Neuron (in vitro differentiated cells): ENCODE results near the gene RASL12.

Experiments used
- H2AFZ ChIP-seq: one replicate; pipeline ENCODE4 v1.6.1; 2013; ENCODE audit warnings: low read depth, mild to moderate bottlenecking, inconsistent platforms, low read length, moderate library complexity
- H3K27me3 ChIP-seq: one replicate; pipeline ENCODE4 v1.6.1; 2013; ENCODE audit warnings: low read length; ENCODE audit not compliant: insufficient read depth
- H3K36me3 ChIP-seq: one replicate; pipeline ENCODE4 v1.6.1; 2013; ENCODE audit warnings: low read length; ENCODE audit not compliant: insufficient read depth
- H3K4me1 ChIP-seq: one replicate; pipeline ENCODE4 v1.6.1; 2013; ENCODE audit warnings: low read length; ENCODE audit not compliant: insufficient read depth
- H3K4me3 ChIP-seq: 2 replicates; pipeline ENCODE4 v1.5.1; 2013; ENCODE audit warnings: mild to moderate bottlenecking, low read length, moderate library complexity
- H3K9me3 ChIP-seq: one replicate; pipeline ENCODE4 v1.6.1; 2013; ENCODE audit warnings: low read length

RASL12 gene

GRCh38 chr15:65062726-65063125, 5.1 kb downstream of the RASL12 start:
- H3K4me3 ChIP-seq = no peak overlapping the region
- H3K9me3 ChIP-seq = no peaks in the 10 kb centered on the region
- no peak overlapping the region for H2AFZ ChIP-seq
- H3K27me3 ChIP-seq = peaks cover 14% of the 10 kb centered on the region
- H3K4me1 ChIP-seq = no peaks in the 10 kb centered on the region
- H3K36me3 ChIP-seq = no peaks in the 10 kb centered on the region

GRCh38 chr15:65062061-65062460, 5.7 kb downstream of the RASL12 start:
- no peak overlapping the region for H3K4me3 ChIP-seq
- no peaks in the 10 kb centered on the region for H3K36me3 ChIP-seq
- H2AFZ ChIP-seq = no peak overlapping the region
- H3K27me3 ChIP-seq = peaks cover 8% of the 10 kb centered on the region
- H3K9me3 ChIP-seq = no peaks in the 10 kb centered on the region
- H3K4me1 ChIP-seq = peaks cover 4% of the 10 kb centered on the region

- Histone ChIP-seq H3K27me3 (no peaks in the 10 kb centered on the region), H3K4me1 (peaks cover 7% of the 10 kb centered on the region), H3K4me3 (no peak overlapping the region), H3K36me3 (no peaks in the 10 kb centered on the region), H2AFZ (no peak overlapping the region), H3K9me3 (no peaks in the 10 kb centered on the region)
Measured at GRCh38 chr15:65060641-65061397, 7.0 kb downstream of the RASL12 start.

- Histone ChIP-seq H3K27me3 (no peaks in the 10 kb centered on the region), H3K36me3 (no peaks in the 10 kb centered on the region)
Measured at GRCh38 chr15:65059931-65060596, 7.7 kb downstream of the RASL12 start.

GRCh38 chr15:65059369-65059750, 8.4 kb downstream of the RASL12 start:
- H3K4me3 ChIP-seq = no peak overlapping the region
- H3K9me3 ChIP-seq = no peaks in the 10 kb centered on the region
- H3K27me3 ChIP-seq = no peaks in the 10 kb centered on the region
- no peaks in the 10 kb centered on the region for H3K36me3 ChIP-seq
- H3K4me1 ChIP-seq = peaks cover 7% of the 10 kb centered on the region
- no peak overlapping the region for H2AFZ ChIP-seq

More at GRCh38 chr15:65059931-65060596, 7.7 kb downstream of the RASL12 start:
- peaks cover 7% of the 10 kb centered on the region for H3K4me1 ChIP-seq
- no peak overlapping the region for H2AFZ ChIP-seq
- H3K4me3 ChIP-seq = no peak overlapping the region
- no peaks in the 10 kb centered on the region for H3K9me3 ChIP-seq

GRCh38 chr15:65058394-65059368, 9.1 kb downstream of the RASL12 start:
- H3K27me3 ChIP-seq = no peaks in the 10 kb centered on the region
- peaks cover 7% of the 10 kb centered on the region for H3K4me1 ChIP-seq
- H3K9me3 ChIP-seq = no peaks in the 10 kb centered on the region
- H2AFZ ChIP-seq = no peak overlapping the region
- no peaks in the 10 kb centered on the region for H3K36me3 ChIP-seq
- H3K4me3 ChIP-seq = no peak overlapping the region

- Histone ChIP-seq H2AFZ (no peak overlapping the region), H3K9me3 (no peaks in the 10 kb centered on the region), H3K4me3 (no peak overlapping the region), H3K27me3 (no peaks in the 10 kb centered on the region), H3K4me1 (peaks cover 7% of the 10 kb centered on the region), H3K36me3 (no peaks in the 10 kb centered on the region)
Measured at GRCh38 chr15:65057549-65057940, 10.2 kb downstream of the RASL12 start.

GRCh38 chr15:65056868-65057548, 10.8 kb downstream of the RASL12 start:
- no peaks in the 10 kb centered on the region for H3K27me3 ChIP-seq
- no peak overlapping the region for H3K4me3 ChIP-seq
- no peak overlapping the region for H2AFZ ChIP-seq
- no peaks in the 10 kb centered on the region for H3K36me3 ChIP-seq
- no peaks in the 10 kb centered on the region for H3K9me3 ChIP-seq
- H3K4me1 ChIP-seq = peaks cover 7% of the 10 kb centered on the region

- Histone ChIP-seq H3K36me3 (no peaks in the 10 kb centered on the region), H3K9me3 (no peaks in the 10 kb centered on the region), H3K4me1 (peaks cover 7% of the 10 kb centered on the region), H3K4me3 (no peak overlapping the region), H2AFZ (no peak overlapping the region), H3K27me3 (peaks cover 2% of the 10 kb centered on the region)
Measured at GRCh38 chr15:65056106-65056505, 11.7 kb downstream of the RASL12 start.

- Histone ChIP-seq H3K4me3 (no peak overlapping the region), H2AFZ (no peak overlapping the region), H3K27me3 (peaks cover 2% of the 10 kb centered on the region), H3K36me3 (no peaks in the 10 kb centered on the region), H3K4me1 (peaks cover 7% of the 10 kb centered on the region), H3K9me3 (no peaks in the 10 kb centered on the region)
Measured at GRCh38 chr15:65055201-65055870, 12.5 kb downstream of the RASL12 start.

- peaks cover 13% of the 10 kb centered on the region for H3K4me1 ChIP-seq
- no peak overlapping the region for H3K4me3 ChIP-seq
- H3K36me3 ChIP-seq = no peaks in the 10 kb centered on the region
Measured at GRCh38 chr15:65054333-65055200, 13.2 kb downstream of the RASL12 start.

More at GRCh38 chr15:65054333-65055200, 13.2 kb downstream of the RASL12 start:
- Histone ChIP-seq H3K27me3 (peaks cover 2% of the 10 kb centered on the region), H2AFZ (no peak overlapping the region), H3K9me3 (no peaks in the 10 kb centered on the region)
